HG02759 (cell line): ENCODE data around the gene CDYL.

Source experiments
- ATAC-seq: cut with Tn5 transposase; IDR thresholded peaks from one replicate; pipeline ENCODE4 v1.9.1; 2021; ENCODE audit warnings: mild to moderate bottlenecking, moderate library complexity; ENCODE audit not compliant: unreplicated experiment

Gene CDYL, protein sequence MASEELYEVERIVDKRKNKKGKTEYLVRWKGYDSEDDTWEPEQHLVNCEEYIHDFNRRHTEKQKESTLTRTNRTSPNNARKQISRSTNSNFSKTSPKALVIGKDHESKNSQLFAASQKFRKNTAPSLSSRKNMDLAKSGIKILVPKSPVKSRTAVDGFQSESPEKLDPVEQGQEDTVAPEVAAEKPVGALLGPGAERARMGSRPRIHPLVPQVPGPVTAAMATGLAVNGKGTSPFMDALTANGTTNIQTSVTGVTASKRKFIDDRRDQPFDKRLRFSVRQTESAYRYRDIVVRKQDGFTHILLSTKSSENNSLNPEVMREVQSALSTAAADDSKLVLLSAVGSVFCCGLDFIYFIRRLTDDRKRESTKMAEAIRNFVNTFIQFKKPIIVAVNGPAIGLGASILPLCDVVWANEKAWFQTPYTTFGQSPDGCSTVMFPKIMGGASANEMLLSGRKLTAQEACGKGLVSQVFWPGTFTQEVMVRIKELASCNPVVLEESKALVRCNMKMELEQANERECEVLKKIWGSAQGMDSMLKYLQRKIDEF

DNA sequence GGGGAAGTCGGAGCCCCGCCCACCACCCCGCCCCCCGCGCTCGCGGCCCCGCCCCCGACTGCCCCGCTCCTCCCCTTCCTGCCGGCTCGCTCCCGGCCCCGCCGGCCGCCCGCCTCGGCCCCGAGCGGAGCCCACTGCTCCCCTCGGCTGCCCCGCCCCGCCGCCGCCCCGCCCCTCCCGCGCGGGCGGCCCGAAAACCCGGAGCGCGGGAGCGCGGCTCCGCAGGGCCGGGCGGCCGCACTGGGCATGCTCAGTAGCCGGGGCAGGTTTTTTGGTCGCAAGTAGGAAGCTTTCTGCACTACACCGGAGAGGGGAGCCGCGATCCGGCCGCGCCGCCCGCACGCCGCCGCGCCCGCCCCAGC, at the start of gene CDYL:
Gene CDYL, plus strand, starts transcription at position 274 of the 362 bp plus-strand sequence. CDS start 380 bp downstream, outside the sequence.
- peak; percentile 72 for ATAC-seq

DNA sequence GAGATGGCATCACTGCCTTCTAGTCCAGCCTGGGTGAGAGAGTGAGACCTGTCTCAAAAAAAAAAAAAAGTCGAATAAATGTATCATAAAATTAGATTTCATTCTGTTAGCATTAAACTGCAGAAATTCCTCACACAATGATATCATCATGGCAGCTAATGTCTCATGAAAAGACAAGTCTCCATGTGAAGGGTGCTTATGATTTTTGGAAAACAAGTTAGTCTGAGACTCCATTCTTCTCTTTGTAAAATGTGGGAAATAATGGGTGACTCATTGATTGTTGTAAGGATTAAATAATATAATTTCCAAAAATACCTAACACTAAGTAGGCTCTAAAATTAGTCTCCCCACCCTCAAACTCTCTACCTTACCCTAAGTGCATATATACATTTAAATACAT, 49.6 kb upstream of the CDYL start:
- ATAC-seq, result no peak

DNA sequence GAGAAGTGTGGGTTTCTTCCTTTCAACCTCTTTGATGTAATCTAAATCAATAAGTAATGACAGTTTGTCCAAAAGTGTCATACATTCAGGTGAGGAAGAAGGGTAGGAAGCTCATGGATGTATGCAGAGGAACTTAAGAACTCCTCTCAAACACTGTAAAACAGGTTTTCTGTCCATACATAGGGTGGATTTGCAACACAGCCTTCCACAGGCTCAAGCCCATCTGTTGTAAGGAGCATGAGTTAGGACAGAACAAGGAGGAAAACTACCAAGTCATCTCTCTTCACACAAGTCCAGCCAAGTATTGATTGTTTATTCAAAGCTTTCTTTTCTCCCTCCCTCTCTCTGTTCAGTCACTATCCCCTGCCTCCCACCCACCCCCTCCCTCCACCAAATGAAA, 49.0 kb upstream of the CDYL start:
- no peak for ATAC-seq

DNA sequence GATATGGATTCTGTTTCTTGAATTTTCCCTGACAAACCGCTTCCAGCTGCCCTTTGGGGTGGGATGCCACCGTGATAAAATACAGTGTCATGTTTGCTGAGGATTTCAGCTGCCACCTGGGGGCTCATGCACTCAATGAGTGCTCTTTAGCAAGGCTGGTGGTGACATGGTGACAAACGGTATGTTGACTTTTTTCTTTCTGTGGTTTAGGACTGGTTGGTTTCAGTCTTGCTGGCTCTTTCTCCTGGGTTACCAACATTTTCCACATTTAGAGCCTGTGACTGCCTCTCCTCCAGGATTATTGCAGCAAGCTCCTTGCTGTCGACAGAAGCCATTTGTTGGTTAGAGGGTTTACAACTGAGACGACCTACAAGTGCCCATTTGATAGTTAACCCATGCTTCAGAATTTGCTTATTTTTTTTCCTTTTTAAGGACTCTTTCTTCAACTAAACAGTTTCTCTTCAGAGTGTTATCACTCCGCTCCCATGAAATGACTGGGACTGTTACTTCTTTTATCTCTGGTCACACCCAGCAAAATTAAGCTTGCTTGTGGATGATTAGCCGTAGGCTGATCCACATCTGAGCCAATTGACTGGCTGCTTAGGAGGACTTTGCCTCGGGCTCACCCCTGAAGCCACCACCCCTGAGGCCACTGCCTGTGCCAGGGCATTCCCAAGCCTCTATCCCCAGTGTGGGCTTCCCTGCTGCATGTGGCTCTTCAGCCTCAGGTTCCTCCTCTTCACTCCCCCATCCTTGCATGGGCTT, 48.4 kb upstream of the CDYL start:
- ATAC-seq, result peak; percentile 45

DNA sequence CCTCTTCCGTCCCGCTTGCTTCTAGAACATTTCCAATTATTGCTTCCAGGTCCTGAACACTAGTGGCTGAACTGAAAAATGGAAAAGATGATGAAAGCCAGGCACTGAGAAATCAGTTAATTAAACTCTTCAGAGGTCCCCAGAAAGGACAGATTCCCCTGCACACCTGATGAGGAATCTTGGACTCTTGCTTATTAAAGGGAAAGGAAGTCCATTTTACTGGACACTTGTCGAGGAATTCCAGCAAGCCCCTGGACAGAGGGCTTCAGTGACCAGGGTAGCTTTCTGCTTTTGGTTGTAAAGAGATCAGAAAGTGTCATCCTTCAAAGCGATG, 47.8 kb upstream of the CDYL start:
- ATAC-seq, result no peak

DNA sequence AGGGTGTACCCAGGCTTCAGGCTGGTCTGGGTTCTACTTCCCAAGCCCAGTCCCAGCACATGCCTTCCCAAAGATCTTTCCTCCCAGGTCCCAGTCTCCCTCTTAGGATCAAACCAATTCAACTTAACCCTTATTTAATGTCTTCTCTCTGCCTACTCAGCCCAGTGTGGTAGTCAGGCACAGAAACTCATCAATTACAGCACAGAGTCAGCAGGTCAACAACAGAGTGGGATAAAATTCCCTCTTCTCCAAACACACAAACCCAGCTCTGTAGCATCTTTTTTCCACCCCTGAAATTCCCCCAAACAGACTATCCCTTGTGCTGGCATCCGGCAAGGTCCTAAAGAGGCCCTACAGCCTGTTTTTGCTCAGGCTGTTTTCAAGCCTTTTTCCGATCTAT, 47.3 kb upstream of the CDYL start:
- ATAC-seq, result no peak

DNA sequence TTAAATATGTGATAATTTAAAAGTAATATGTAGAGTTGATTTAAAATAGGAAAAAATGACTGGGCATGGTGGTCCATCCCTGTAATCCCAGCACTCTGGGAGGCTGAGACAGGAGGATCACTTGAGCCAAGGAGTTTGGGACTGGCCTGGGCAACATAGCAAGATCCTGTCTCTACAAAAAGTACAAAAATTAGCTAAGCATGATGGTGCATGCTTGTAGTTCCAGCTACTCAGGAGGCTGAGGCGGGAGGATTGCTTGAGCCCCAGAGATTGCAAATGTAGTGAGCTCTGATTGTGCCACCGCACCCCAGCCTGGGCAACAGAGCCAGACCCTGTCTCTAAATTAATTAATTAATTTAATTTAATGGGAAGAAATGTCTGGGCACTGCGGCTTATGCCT, 44.2 kb upstream of the CDYL start:
- ATAC-seq, result no peak

DNA sequence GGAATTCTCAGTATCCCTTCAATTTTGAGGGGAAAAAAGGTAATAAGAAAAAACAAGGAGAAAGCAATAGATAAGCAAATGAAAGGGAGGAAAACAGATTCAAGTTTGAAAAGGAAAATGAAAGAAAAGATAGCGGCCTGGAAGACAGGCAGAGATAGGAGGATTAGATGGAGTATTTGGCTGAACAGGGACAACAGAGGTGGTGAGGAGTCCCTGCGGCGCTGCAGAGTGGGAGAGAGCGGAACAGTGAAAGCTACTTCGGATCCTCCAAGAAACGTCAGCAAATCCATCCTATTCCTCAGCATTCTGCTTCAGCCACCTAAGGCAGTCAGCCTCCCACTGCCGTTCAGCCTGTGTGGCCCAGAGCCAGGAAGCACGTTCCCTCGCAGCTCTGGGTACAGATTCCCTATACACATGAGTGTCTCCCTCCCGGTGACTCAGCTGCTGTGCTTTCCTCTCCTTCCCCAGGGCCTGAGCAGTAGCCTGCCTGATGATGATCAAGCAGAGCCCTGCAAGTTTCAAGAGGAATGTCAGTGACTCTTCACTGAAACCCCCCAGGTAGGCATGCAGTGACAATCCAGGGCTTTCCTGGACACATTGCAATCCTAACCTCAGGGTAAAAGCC, 43.4 kb upstream of the CDYL start:
- ATAC-seq, result no peak

DNA sequence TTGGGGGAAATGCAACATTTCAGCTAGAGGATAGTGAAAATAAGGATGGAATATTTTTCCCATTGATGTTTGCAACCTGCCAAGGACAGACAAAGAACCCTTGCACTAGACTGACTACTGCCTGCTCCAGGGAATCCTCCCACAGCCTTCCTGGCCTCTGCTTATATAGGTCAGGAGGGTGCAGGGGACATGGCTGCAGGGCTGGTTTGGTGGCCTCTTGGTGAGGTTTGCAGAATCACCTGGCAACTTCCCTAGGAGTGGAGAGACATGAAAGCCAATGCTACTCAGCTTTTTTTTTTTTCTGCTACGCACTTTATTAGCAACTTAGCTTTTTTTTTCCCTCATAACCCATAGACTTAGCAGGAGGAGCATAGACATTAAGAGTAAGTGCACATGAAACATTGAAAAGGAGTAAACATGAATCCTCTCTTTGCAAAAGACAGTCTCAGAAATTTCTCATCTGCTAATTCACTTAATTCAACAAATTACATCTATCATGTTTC, 39.8 kb upstream of the CDYL start:
- ATAC-seq, result no peak

DNA sequence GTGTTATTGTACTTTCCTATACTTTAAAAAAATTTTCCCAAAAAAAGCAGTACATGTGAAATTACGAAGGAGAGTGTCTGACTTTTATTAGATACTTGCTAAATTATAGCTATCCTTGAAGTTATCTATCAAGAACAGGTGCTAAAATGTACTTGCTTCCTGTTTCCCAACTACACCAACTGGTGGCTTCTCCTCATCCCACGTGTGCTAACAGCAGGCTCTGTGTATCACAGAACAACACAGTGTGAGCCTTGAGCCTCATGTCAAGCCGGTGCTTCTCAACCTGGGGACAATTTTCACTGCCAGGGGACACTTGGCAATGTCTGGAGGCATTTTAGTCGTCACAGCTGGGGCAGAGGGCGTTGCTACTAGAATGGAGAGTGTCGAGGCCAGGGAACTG, 36.2 kb upstream of the CDYL start:
- ATAC-seq, result no peak

DNA sequence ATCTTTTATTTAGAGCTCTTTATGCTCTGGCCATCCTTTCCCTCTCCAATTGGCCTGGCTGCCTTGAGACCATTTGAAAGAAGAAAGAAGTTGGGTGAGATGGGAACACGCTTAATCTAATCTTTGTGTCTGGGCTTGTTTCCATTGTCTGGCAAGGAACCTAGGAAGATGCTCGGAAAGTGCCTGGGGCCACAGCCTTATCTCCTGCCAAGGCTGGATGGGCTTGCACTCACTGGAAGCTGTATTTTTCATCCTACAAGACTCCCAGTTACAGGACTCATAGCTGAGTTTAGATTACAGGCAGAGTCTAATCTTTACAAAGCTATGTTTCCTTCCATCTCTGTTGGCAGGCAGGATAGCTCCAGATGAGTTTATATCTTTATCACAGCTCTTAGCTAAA, 33.1 kb upstream of the CDYL start:
- no peak for ATAC-seq

DNA sequence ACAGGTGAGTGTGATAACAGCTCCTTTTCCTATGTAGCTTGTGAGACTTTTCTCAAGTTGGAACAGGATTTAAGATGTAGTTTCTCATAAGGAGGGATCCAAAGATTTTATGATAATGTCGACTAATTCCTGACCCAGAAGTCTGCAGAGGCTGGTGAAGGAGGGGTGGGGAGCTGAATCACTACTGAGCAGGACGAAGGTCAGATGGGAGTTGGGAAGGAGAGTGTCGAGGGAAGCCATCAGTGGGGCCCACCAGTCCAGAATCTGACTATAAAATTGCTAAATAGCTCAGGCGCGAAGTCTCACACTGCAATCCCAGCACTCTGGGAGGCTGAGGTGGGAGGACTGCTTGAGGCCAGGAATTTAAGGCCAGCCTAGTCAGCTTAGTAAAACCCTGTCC, 32.3 kb upstream of the CDYL start:
- ATAC-seq, result no peak

DNA sequence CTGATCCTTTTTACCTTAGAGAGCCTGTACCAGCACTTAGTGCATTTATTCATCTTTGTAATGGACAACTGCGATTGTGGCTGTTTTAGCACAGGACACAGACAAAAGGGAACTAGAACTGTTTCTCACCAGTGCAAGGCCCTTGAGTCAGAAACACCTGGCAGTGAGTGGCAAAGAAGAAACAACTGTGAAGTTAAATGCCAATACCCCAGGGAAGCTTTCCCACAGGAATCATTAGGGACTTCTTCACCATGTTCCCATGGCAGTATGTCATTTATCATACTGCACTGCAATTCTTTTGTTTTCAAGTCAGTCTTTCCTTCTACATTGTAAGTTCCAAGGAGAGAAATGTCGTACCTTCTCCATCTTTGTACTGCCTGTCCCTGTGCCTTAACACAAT, 28.6 kb upstream of the CDYL start:
- ATAC-seq, result no peak

DNA sequence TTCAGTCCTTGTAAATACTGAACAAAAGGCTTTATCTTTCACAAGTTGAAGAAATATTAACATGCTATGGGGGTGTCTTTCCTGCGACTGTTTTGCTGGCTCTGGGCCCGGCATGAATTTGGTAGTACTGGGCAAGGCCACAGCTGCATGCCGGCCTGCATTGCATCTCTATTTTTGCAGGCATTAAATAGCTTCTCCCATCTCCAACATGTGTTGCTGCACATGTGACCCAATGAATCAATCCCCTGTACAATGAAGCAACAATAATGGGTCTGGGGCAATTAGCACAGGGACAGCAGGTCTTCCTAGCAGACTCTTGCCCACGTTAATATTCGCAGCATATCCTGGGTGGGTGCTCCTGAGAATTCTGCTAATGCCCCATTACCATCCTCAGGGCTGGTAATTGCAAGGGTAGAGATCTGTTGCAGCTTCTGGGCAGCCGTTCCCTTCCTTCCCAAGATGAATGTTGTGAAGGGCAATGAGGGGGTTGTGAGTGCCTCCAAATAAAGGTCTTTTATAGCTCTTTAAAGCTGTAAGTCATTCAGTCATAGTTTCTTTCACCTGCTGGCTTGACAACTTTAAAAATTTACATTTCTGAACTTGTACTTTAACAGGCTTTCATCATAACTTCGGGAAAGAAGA, 24.3 kb upstream of the CDYL start:
- ATAC-seq, result no peak

DNA sequence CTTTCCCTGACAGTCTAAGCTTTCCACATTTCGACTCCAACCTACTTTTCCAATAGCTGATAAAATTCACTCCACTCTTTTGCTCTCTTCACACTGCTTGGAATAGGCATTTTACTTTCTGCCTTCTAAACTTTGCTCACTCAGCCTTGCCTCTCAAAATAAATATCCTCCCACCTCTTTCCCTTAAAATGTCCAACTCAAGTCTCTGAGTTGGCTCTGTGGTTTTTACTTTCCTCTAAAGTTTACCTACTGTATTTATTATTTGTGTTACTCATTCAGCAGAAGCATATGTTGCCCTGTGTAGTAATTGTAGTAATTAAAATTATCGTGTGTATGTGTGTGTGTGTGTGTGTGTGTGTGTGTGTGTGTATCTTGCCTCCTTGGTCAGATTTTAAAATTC, 20.0 kb upstream of the CDYL start:
- ATAC-seq, result no peak

DNA sequence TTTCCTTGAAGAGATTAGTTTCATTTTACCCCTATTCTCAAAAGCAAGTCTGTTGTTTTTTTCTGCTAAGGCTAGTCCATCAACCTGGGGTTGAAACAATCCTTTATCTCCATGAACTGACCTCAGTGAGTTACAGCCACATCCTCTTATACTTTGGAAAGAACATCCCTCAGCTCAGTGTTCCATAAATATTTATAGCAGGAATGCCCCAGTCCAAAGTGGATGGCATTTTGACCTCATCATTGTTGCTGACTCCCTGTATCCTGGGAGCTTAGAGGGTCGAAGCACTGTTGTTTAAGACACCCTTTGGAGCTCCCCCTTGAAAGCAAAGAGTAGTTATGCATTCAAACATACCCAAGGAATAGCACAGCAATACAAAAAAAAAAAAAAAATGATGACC, 16.2 kb upstream of the CDYL start:
- no peak for ATAC-seq

DNA sequence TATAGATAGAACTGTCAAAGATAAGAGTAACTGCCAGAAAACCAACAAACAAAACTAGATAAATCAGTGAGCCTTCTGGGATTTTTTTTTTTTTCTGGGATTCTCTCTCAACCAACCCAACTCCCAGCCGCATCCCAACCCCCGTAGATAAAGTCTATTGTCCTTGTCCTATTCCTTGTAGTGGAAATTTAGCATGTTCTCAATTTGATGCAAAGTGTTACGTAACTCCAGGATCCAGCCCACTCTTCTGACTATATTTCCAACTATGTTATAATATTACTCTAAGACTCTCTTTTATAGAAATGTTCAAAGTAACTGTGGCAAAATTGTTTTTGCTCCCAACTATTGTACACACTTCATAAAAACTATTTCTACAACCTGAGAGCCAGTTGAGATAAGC, 15.4 kb upstream of the CDYL start:
- ATAC-seq, result no peak

DNA sequence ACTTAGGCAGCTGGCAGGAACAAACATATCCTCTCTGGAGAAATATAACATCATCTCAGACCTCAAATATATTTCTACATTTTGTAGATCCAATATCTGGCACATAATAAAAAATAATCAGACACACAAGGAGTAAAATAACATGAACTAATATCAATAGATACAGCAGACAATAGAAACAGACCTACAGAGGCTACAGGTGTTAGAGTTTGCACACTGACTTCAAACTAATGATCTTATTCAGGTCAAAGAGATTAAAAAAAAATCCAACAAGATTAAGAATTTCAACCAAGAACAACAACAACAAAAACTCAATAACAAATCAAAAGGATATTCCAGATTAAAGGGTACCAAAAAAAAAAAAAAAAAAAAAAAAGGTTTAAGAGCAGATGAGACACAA, 13.9 kb upstream of the CDYL start:
- no peak for ATAC-seq

DNA sequence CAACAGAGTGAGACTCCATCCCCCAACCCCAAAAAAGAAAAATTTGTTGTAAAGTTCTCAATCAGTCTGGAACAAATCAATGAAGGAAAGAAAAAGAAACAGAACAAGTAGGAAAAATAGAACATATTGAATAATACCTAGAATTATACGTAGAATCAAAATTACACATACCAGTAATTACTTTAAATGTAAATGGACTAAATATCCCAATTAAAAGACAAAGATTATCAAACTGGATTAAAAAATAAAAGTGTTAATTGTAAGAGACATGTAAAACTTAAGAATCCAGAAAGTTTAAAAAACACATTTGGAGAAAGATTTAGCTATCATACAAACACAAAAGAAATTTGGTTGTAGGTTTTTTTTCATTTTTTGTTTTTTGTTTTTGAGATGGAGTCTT, 12.3 kb upstream of the CDYL start:
- ATAC-seq, result no peak

DNA sequence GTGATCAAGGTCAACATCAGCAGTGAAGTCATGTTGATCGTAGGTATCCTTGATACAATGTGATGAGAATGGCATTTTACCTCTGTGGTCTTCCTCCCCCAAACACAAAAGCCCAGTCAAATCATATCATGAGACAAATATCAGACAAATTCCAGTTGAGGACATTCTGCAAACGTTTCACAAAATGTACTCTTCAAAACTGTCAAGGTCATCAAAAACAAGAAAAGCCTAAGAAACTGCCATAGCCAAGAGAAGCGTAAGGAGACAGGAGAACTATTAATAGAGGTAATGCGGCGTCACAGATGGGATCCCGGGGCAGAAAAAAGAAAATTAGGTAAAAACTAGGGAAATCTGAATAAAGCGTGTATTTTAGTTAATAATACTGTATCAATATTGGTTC, 7.4 kb upstream of the CDYL start:
- no peak for ATAC-seq

DNA sequence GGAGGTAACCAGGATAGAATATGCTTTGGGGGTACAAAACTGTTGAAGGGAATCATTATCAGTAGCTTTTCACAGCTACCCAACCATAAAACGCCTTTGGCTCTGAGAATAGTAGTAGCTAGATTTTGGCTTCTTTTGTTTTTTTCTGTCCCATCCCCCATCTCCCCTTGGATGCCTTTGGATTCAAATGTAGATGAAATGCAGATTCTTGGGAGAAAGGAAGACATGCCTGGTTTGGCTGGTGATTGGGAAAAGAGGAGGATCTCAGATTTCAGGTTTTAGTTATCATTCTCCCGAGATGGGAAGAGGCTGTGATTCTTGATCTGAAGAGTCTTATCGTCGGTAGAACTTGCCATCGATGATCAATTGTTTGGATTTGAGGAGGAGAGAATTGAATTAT, 3.5 kb upstream of the CDYL start:
- no peak for ATAC-seq
